ENCODE data around the gene SIRT3.
A peak's percentile ranks its signal among the peaks of the same experiment; 100 is the strongest.

The SIRT3 gene

DNA sequence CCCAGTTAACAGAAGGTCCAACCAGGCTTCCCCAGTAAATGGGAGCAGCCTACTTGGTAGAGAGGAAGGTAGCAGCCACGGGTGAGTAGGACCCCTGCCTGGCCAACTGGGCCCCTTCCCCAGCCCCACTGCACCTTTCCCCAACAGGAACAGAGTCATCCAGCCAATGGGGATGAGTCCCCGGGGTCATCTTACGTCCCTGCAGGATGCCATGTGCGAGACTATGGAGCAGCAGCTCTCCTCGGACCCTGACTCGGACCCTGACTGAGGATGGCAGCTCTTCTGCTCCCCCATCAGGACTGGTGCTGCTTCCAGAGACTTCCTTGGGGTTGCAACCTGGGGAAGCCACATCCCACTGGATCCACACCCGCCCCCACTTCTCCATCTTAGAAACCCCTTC, 22.1 kb downstream of the SIRT3 start:
- Histone ChIP-seq H3K4me3 (ENCODE audit: low read length) (no peak overlapping the region), H3K9me3 (ENCODE audit: control insufficient read depth, insufficient read depth, low read length) (no peaks in the 10 kb centered on the region), H3K27ac (ENCODE audit: low read length) (no peak overlapping the region), H3K4me1 (ENCODE audit: control insufficient read depth, insufficient read depth, low read length) (peaks cover 3% of the 10 kb centered on the region; the same call in 1 of the 2 replicates), H3K27me3 (ENCODE audit: control insufficient read depth, insufficient read depth, low read length) (no peaks in the 10 kb centered on the region), H3K36me3 (ENCODE audit: control insufficient read depth, insufficient read depth, low read length) (peaks cover 27% of the 10 kb centered on the region)
- DNase-seq (ENCODE audit: low read depth, low spot score), result no peak
- WGBS (ENCODE audit: insufficient coverage, insufficient read length), result no CpG with 5 or more reads among the region's 7 CpGs

DNA sequence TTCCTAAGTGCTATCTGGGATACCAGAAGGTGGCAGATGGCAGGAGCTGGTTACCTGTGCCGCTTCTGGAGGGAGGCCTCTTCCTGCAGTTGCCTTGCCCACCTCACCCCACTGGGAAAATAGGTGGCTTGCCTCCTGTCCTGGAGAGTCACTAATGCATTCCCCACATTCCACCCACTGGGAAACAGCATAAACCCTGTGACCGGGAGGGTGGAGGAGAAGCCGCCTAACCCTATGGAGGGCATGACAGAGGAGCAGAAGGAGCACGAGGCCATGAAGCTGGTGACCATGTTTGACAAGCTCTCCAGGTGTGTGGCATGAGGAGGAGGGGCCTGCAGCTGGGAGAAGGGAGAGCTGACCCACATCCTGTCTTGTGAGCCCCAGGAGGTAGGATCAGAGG, 23.0 kb downstream of the SIRT3 start:
- Histone ChIP-seq H3K4me1 (ENCODE audit: control insufficient read depth, insufficient read depth, low read length) (peaks cover 3% of the 10 kb centered on the region; the same call in 1 of the 2 replicates), H3K27me3 (ENCODE audit: control insufficient read depth, insufficient read depth, low read length) (no peaks in the 10 kb centered on the region), H3K9me3 (ENCODE audit: control insufficient read depth, insufficient read depth, low read length) (no peaks in the 10 kb centered on the region), H3K27ac (ENCODE audit: low read length) (no peak overlapping the region), H3K36me3 (ENCODE audit: control insufficient read depth, insufficient read depth, low read length) (peaks cover 27% of the 10 kb centered on the region), H3K4me3 (ENCODE audit: low read length) (no peak overlapping the region)
- no peak for DNase-seq (ENCODE audit: low read depth, low spot score)
- WGBS (ENCODE audit: insufficient coverage, insufficient read length), result no CpG with 5 or more reads among the region's 4 CpGs

DNA sequence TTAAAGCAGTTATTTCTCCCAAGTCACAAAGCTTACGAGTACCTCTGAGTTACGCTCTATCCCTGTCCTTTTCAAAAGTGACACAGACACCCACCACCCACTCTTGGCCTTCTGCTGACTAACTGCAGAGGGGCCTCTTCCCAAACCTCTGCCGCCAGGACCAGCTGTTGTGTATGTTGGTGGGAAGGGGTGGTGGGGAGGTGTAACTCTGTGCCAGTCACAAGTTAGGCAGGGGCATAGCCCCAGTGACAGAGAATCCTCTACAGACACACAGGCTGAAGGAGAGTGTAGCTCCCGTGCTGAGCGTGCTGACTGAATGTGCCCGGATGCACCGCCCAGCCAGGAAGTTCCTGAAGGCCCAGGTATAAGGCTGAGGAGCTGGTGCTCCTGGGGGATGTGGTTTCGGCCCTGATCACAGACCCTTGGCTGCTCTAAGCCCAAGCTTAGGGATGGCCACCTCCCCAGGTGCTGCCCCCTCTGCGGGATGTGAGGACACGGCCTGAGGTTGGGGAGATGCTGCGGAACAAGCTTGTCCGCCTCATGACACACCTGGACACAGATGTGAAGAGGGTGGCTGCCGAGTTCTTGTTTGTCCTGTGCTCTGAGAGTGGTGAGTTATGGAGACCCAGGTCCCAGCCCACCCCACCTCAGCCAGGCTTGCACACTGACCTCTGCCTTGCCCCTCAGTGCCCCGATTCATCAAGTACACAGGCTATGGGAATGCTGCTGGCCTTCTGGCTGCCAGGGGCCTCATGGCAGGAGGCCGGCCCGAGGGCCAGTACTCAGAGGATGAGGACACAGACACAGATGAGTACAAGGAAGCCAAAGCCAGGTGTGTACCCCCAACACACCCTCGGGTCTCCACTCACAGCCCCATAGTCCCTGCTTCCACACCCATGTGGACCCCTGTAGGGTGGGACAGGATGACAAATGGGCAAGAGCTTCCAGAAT, 23.7 kb downstream of the SIRT3 start:
- no peak overlapping the region for H3K27ac ChIP-seq (ENCODE audit: low read length)
- H3K27me3 ChIP-seq (ENCODE audit: control insufficient read depth, insufficient read depth, low read length), result no peaks in the 10 kb centered on the region
- no peaks in the 10 kb centered on the region for H3K9me3 ChIP-seq (ENCODE audit: control insufficient read depth, insufficient read depth, low read length)
- peaks cover 3% of the 10 kb centered on the region; the same call in 1 of the 2 replicates for H3K4me1 ChIP-seq (ENCODE audit: control insufficient read depth, insufficient read depth, low read length)
- H3K4me3 ChIP-seq (ENCODE audit: low read length), result no peak overlapping the region
- WGBS (ENCODE audit: insufficient coverage, insufficient read length), result no CpG with 5 or more reads among the region's 17 CpGs
- H3K36me3 ChIP-seq (ENCODE audit: control insufficient read depth, insufficient read depth, low read length), result peaks cover 27% of the 10 kb centered on the region
- no peak for DNase-seq (ENCODE audit: low read depth, low spot score)

DNA sequence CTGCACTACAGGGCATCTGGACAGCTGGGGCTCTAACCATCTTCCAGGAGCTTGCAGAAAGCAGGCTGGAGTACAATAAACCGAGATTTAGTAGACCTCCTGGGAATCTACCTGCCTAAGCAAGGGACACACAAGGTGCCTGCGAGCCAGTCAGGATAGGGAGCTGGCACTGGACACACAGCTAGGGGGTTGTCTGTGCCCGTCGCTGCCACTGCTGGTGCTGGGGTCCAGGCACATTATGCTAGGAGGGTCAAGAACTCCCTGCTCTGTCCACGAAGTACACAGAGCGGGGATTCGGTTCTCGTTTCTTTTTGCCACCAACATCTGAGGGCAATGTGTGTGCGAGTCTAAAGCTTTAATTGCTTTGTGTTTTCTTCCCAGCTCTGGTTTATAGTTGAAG, 24.4 kb downstream of the SIRT3 start:
- no peaks in the 10 kb centered on the region for H3K9me3 ChIP-seq (ENCODE audit: control insufficient read depth, insufficient read depth, low read length)
- no CpG with 5 or more reads among the region's 9 CpGs for WGBS (ENCODE audit: insufficient coverage, insufficient read length)
- H3K27me3 ChIP-seq (ENCODE audit: control insufficient read depth, insufficient read depth, low read length), result no peaks in the 10 kb centered on the region
- H3K4me3 ChIP-seq (ENCODE audit: low read length), result no peak overlapping the region
- peaks cover 3% of the 10 kb centered on the region; the same call in 1 of the 2 replicates for H3K4me1 ChIP-seq (ENCODE audit: control insufficient read depth, insufficient read depth, low read length)
- H3K27ac ChIP-seq (ENCODE audit: low read length), result no peak overlapping the region
- H3K36me3 ChIP-seq (ENCODE audit: control insufficient read depth, insufficient read depth, low read length), result peaks cover 27% of the 10 kb centered on the region
- DNase-seq (ENCODE audit: low read depth, low spot score), result no peak

DNA sequence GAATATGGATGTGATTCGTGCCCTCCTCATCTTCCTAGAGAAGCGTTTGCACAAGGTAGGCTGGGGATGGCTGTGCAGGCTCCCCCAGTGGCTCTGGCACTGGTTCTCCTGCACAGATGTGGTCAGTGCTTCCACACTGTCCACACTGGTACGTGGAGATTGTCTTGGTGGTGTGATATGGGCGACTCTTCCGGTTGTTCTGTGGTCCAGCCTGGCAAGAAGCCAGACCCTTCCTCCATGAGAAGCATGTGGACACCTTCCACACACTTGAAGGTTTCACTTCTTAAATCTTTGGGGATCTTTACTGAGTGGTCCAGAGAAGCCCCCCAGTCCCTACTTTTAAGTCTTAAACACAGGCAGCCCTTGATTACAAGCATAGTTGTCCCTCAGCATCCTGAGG, 24.8 kb downstream of the SIRT3 start:
- Histone ChIP-seq H3K4me1 (ENCODE audit: control insufficient read depth, insufficient read depth, low read length) (peaks cover 3% of the 10 kb centered on the region; the same call in 1 of the 2 replicates), H3K9me3 (ENCODE audit: control insufficient read depth, insufficient read depth, low read length) (no peaks in the 10 kb centered on the region), H3K4me3 (ENCODE audit: low read length) (no peak overlapping the region), H3K27me3 (ENCODE audit: control insufficient read depth, insufficient read depth, low read length) (no peaks in the 10 kb centered on the region), H3K36me3 (ENCODE audit: control insufficient read depth, insufficient read depth, low read length) (peaks cover 27% of the 10 kb centered on the region), H3K27ac (ENCODE audit: low read length) (no peak overlapping the region)
- no peak for DNase-seq (ENCODE audit: low read depth, low spot score)
- WGBS (ENCODE audit: insufficient coverage, insufficient read length), result no CpG with 5 or more reads among the region's 5 CpGs

DNA sequence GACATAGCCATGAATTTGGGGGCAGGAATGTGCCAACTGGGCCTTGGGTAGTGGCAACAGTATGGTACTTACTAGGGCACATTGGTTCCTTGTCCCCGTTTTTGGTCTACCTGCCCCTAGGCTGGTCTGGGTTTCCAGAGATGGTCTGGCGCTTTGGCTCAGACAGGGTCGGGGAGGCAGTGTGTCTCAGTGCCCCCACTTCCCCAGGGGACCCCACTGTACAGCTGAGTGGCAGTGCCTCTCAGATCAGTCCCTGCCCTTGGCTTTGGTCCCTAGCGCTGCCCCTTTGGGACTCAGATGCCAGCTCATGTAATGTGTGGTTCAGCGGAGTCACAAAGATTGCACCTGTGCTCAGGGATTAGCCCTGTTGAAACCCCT, 25.4 kb downstream of the SIRT3 start:
- Histone ChIP-seq H3K27me3 (ENCODE audit: control insufficient read depth, insufficient read depth, low read length) (no peaks in the 10 kb centered on the region), H3K36me3 (ENCODE audit: control insufficient read depth, insufficient read depth, low read length) (peaks cover 27% of the 10 kb centered on the region), H3K9me3 (ENCODE audit: control insufficient read depth, insufficient read depth, low read length) (no peaks in the 10 kb centered on the region), H3K27ac (ENCODE audit: low read length) (no peak overlapping the region), H3K4me1 (ENCODE audit: control insufficient read depth, insufficient read depth, low read length) (peaks cover 3% of the 10 kb centered on the region; the same call in 1 of the 2 replicates), H3K4me3 (ENCODE audit: low read length) (no peak overlapping the region)
- no peak for DNase-seq (ENCODE audit: low read depth, low spot score)
- WGBS (ENCODE audit: insufficient coverage, insufficient read length), result no CpG with 5 or more reads among the region's 5 CpGs

DNA sequence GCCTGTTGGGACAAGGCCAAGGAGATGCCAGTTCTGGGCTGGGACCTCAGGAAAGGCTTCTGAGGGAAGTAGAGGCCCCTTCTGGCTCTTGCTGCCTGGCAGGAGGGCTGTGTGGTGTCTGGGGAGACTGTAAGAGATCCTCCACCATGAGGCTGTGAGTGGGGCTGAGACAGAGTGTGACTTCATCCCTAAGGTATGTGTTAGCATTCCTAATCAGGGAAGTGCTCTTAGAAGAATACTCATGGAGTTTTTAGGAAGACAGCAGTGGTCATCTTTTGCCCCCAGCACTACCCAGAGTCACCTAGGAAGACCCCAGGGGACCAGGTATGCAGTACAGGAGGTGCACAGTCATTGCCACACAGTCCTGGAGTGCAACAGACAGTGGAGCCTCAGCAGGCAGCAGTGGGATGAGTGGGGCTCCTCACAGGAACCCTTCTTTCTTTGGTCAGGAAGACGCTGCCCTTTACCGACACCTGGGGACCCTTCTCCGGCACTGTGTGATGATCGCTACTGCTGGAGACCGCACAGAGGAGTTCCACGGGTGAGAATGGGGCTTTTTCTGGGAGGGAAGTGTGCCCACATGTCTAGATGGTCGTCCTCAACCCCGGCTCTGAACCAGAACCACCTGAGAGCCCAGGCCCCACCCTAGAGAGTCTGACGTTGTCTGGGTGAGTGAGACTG, 25.9 kb downstream of the SIRT3 start:
- H3K9me3 ChIP-seq (ENCODE audit: control insufficient read depth, insufficient read depth, low read length), result no peaks in the 10 kb centered on the region
- no CpG with 5 or more reads among the region's 9 CpGs for WGBS (ENCODE audit: insufficient coverage, insufficient read length)
- no peak overlapping the region for H3K4me3 ChIP-seq (ENCODE audit: low read length)
- DNase-seq (ENCODE audit: low read depth, low spot score), result no peak
- H3K4me1 ChIP-seq (ENCODE audit: control insufficient read depth, insufficient read depth, low read length), result peaks cover 3% of the 10 kb centered on the region; the same call in 1 of the 2 replicates
- H3K27me3 ChIP-seq (ENCODE audit: control insufficient read depth, insufficient read depth, low read length), result no peaks in the 10 kb centered on the region
- H3K36me3 ChIP-seq (ENCODE audit: control insufficient read depth, insufficient read depth, low read length), result peaks cover 27% of the 10 kb centered on the region; the same call in 1 of the 2 replicates
- no peak overlapping the region for H3K27ac ChIP-seq (ENCODE audit: low read length)

DNA sequence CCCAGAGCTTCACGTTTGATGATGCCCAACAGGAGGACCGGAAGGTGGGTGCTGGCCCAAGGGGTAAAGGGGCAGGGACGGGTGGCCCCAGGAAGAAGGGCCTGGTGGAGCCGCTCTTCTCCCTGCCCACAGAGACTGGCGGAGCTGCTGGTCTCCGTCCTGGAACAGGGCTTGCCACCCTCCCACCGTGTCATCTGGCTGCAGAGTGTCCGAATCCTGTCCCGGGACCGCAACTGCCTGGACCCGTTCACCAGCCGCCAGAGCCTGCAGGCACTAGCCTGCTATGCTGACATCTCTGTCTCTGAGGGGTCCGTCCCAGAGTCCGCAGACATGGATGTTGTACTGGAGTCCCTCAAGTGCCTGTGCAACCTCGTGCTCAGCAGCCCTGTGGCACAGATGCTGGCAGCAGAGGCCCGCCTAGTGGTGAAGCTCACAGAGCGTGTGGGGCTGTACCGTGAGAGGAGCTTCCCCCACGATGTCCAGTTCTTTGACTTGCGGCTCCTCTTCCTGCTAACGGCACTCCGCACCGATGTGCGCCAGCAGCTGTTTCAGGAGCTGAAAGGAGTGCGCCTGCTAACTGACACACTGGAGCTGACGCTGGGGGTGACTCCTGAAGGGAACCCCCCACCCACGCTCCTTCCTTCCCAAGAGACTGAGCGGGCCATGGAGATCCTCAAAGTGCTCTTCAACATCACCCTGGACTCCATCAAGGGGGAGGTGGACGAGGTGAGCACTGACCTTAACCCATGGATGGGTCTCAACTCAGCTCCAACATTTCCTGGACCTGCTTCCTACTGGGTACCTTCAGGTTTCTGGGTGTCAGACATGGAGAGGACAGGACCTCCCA, 26.6 kb downstream of the SIRT3 start:
- Histone ChIP-seq H3K4me1 (ENCODE audit: control insufficient read depth, insufficient read depth, low read length) (peaks cover 3% of the 10 kb centered on the region; the same call in 1 of the 2 replicates), H3K27ac (ENCODE audit: low read length) (no peak overlapping the region), H3K4me3 (ENCODE audit: low read length) (peak overlapping the region; percentile 91), H3K27me3 (ENCODE audit: control insufficient read depth, insufficient read depth, low read length) (no peaks in the 10 kb centered on the region), H3K36me3 (ENCODE audit: control insufficient read depth, insufficient read depth, low read length) (peaks cover 26% of the 10 kb centered on the region; the same call in 1 of the 2 replicates), H3K9me3 (ENCODE audit: control insufficient read depth, insufficient read depth, low read length) (no peaks in the 10 kb centered on the region)
- no CpG with 5 or more reads among the region's 29 CpGs for WGBS (ENCODE audit: insufficient coverage, insufficient read length)
- no peak for DNase-seq (ENCODE audit: low read depth, low spot score)

DNA sequence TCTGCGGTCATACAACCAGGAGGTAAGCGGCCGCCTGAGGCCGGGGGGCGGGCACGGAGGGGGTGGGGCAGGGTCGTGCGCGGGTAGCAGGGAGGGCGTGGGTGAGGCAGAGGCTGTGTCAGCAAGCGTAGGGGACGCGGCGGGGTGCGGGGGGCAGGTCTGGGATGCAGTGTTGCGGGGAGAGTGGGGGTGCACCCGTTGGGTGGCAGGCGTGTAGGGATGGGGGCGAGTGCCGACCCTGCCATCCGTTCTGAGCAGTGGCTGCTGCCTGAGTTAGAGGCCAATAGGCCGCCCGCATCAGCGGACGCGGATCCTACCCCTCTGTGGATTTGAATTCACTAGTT, 27.3 kb downstream of the SIRT3 start:
- no CpG with 5 or more reads among the region's 26 CpGs for WGBS (ENCODE audit: insufficient coverage, insufficient read length)
- DNase-seq (ENCODE audit: low read depth, low spot score), result no peak
- Histone ChIP-seq H3K4me1 (ENCODE audit: control insufficient read depth, insufficient read depth, low read length) (peaks cover 3% of the 10 kb centered on the region; the same call in 1 of the 2 replicates), H3K27me3 (ENCODE audit: control insufficient read depth, insufficient read depth, low read length) (no peaks in the 10 kb centered on the region), H3K27ac (ENCODE audit: low read length) (no peak overlapping the region), H3K4me3 (ENCODE audit: low read length) (peak overlapping the region; percentile 91), H3K9me3 (ENCODE audit: control insufficient read depth, insufficient read depth, low read length) (no peaks in the 10 kb centered on the region), H3K36me3 (ENCODE audit: control insufficient read depth, insufficient read depth, low read length) (peaks cover 23% of the 10 kb centered on the region; the same call in 1 of the 2 replicates)
